GM21515 (cell line): ENCODE results near the gene PLEKHM3.
"Not testable (repeated sequence)": the region's sequence is repeated elsewhere in the genome, so short reads cannot be mapped to it uniquely, and the experiment has no call there.

Experiments used
- ATAC-seq: cut with Tn5 transposase; IDR thresholded peaks from one replicate; pipeline ENCODE4 v1.9.1; 2021; ENCODE audit not compliant: unreplicated experiment

Gene PLEKHM3

DNA sequence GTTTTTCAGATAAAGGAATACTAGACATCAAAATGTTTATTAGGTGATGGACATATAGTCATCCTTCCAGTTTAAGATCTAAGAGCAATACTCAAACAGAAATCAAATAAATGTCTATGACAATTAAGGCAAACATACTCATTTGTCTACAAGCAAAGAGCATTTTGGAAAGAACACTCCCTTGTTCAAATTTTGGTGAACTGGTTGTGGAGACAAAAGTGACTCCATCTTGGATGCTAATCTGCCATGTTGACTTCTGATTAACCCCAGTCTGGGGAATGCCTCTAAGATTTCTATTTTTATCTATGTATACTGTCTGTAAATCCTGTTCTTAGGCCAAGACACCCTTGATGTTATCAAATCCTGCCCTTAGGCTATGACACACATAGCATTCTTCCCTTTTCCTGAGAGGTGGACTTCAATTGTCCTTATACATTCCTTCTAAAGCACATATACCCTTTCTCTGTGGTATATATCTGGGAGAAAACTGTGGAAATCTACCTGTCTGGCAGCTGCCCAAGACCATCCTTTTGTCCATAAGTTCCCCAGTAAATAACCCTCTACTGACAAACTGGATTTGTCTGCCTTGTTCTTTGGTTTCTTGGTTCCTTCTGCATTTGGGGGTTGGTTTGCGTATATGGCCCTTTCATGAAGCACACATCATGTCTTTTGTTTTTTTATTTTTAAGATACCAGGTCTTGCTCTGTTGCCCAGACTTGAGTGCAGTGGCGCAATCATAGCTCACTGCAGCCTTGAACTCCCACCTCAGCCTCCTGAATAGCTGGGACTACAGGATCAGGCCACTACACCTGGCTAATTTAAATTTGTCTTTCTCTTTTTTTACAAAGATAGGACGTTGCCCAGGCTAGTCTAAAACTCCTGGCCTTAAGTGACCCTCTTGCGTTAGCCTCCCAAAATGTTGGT, 12.5 kb upstream of the PLEKHM3 start:
- ATAC-seq: no peak

- no peak for ATAC-seq
Measured at GRCh38 chr2:208036357-208036756, 11.0 kb upstream of the PLEKHM3 start.

GRCh38 chr2:208034503-208035140, 9.3 kb upstream of the PLEKHM3 start:
- ATAC-seq: no peak

DNA sequence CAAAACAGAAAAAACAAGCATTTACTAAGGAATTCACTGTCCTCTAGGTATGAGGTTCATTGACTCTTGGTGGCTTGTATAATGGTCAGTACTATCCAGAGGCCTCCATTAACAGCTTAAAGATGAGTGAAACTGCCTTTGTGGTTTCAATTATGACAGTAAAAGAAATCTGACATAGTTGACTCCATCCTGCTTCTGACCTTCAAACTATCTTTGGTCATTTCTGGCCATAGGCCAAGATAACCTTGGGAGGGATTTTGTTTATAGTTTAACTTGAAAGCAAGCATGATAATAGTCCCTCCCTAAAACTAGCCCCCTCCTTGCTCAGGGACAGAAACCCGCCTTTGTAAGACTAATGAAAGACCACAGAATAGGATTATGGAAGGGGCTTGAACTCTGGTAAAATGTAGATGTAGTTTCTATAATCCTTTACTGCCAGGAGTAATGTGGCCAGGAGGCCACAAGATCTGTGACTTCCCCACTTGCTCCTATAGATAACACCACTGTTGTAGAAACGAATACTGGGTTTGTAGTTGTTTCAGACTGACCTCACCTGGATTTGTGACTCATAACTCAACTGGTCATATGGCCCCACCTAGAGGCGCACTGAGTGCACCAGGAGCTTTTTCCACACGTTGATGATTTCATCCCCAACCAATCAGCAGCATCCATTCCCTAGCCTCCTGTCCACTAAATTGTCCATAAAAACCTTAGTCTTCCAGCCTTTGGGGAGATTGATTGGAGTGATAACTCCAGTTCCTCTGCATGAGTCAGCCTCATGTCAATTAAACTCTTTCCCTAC, 8.6 kb upstream of the PLEKHM3 start:
- ATAC-seq: peak; percentile 95

- no peak for ATAC-seq
Measured at GRCh38 chr2:208031608-208032019, 6.3 kb upstream of the PLEKHM3 start.

DNA sequence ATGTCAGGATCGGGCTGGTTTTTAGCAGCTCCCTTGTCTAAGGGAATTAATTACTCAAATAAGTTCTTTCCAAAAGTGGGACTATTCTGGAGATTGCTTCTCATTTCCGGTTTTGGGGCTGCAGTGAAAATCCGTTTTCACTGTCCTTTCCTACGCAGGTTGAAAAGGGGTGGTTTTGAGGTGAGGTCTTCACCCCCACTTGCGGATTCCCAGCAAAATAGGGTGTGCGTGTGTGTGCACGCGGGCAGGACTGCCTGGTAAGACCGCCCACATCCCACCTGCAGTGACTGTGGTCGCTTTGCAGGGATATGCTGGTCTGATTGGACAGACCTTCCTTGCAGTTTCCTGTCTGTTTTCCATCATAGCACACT, 472 bp upstream of the PLEKHM3 start:
- ATAC-seq: peak; percentile 18

DNA sequence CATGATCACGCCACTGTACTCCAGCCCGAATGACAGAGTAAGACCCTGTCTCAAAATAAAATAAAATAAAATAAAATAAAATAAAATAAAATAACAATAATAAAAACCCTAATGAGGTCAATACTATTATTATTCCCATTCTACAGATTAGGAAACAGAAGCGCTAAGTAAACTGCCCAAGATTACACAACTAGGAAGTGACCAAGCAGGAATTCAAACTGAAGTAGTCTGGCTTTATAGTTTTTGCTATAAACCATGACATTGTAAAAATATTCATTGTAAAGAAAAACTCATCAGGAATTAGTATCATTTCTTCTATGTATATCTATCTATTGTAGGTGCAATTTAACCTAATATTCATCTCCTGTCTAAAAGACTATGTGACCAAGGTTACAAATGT, 1.2 kb downstream of the PLEKHM3 start:
- ATAC-seq: no peak

DNA sequence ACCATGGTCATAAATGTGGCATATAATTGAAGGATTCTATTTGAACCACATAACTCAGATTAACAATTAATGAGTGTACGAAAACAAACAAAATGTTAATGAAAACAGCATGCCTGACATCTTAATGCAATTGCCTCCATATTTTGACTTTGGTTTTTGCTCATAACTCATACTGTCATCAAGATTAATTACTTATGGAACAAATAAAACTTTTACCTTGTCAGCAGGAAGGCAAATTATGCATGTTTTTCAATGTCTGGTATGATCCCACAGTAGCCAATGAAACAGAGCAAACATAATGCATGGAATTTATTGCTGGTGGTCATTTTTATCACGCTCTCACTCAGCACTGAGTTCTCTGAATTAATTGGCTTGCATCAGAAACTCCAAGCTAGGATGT, 5.1 kb downstream of the PLEKHM3 start:
- no peak for ATAC-seq

DNA sequence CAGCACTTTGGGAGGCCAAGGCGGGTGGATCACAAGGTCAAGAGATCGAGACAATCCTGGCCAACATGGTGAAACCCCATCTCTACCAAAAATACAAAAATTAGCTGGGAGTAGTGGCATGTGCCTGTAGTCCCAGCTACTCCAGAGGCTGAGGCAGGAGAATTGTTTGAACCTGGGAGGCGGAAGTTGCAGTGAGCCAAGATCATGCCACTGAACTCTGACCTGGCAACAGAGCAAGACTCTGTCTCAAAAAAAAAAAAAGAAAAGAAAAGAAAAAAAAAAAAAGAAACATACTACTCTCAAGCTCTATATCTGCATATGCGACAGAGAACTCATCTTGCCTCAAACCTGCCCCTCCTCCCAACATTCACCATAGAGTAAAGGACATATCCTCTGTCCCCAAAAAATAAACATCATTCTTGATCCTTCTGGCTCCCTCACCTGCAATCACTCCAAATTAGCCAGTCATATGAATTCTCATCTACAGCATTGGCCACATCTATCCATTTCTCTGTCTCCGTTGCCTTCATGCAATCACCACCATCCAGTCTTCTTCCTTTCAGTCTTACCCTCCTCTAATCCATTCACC, 7.1 kb downstream of the PLEKHM3 start:
- not testable (repeated sequence) for ATAC-seq

- no peak for ATAC-seq
Measured at GRCh38 chr2:208017721-208018120, 7.6 kb downstream of the PLEKHM3 start.

- ATAC-seq: no peak
Measured at GRCh38 chr2:208015475-208015874, 9.9 kb downstream of the PLEKHM3 start.

DNA sequence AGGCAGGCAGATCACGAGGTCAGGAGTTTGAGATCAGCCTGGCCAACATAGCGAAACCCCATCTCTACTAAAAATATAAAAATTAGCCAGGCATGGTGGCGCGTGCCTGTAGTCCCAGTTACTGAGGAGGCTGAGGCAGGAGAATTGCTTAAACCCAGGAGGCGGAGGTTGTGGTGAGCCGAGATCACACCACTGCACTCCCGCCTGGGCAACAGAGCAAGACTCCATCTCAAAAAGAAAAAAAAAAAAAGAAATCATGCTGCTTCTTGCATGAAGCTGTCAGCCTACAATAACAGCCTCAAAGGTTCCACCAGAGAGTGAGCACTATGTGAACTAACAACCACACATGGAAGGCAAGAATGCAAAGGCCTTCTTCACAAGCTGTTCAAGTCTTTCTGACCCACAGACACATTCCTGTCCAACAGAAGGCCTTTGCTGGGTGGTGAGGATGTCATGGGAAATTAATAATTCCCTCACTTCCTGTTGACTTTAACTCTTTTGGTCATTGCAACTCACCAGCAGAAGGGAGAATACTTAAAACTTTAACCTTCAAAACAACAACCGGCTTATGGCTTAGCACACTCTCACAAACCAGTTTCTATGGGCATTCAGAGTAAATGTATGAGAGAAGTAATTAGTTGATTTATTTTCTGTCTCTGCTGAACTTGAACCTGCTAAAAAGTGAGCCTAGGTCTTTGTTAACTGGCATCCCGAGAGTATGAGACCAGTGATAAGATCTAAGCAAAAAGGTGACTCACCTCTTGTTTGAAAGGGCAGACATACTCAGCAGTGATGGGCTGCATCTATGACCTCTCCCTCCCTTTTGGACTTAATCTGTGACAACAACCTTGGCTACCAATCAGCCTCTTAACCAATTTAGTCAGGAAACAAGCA, 11.8 kb downstream of the PLEKHM3 start:
- ATAC-seq: no peak

DNA sequence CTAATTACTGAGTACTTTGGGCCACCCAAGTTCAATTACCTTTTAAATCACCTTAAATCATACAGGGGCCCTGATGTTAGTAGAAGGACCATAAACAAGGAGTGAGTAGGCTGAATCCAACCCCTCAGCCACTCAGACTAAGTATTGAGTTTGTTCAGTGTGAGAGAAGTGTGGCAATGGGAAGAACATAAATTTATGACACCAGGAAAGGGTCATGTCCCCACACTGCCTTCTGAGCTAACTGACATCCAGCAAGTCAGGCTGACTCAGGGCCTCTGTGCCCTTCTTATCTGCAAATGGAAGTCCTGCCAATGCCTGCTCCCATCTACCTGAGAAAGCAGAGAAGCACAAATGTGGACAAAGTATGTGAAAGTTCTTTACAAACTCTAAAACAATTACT, 12.9 kb downstream of the PLEKHM3 start:
- ATAC-seq: no peak

DNA sequence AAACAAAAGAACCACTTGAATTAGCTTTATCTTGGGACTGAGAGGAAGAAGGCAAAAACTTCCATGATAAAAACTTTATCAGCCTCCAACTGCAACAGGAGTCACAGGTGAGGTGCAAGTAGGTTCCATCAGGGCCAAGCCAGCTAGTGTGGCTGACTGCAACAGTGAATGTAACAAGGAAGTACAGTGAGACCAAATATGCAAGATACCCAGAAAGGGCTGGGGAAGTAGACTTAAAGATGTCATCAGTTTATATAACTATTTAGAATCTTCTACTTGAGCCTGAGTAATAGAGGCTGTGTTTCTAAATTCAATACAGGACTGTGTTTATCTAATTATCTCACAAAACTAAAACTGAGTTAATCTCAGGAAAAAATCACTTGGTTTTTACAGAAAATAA, 14.8 kb downstream of the PLEKHM3 start:
- ATAC-seq: no peak

DNA sequence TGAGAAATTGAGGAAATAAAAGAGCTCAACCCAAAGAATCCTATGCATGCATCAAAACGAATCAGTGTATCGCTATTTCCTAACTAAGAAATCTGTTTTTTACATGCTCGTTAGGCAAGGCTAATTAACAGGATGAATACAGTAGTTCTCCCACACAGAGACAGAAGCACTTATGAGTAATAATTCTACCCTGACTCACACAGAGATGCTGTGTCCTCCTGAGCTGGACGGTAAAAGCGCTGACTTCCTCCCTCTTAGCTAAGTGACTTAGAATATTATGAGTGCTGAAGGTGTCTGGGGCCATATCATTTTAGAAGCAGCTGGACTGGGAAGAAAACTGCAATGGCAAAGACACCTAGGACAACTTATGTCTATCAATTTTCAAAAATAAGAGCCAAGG, 18.5 kb downstream of the PLEKHM3 start:
- no peak for ATAC-seq

DNA sequence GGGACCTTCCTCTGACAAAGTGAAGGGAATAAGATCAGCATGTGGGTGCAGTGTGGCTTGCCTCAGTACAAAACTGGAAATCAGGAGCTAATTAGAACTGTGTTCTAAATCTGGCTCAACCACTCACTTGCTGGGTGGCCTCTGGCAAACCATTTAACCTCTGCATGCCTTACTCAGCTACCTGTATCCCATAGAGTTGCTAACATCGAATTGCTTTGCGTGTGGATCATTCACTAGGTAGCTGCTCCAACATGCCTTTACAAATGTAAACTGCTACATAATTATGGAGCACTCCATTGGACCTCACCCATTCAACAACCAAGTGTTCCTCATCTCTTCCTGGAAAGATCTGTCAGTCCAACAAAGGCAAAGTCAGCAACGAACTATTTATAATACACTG, 19.0 kb downstream of the PLEKHM3 start:
- ATAC-seq: no peak

DNA sequence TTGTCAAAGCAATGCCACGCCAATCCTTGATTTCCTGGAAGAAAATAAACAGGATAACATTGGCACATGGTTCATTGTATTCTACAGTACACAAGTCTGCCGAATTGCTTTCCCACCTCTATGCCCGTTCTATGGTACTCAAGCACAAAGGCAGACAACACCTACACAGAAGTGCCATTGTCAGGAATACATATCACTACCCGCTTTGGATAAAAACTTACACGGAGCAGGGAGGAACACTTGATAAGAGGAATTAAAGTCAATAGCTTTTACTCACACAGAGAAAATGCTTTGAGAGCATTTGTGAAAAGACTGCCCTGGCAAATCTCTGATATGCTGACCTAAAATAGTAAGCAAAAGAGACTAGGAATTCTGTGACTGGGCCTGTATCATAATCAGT, 23.4 kb downstream of the PLEKHM3 start:
- no peak for ATAC-seq

GRCh38 chr2:208000701-208001395, 24.5 kb downstream of the PLEKHM3 start:
- ATAC-seq: no peak

DNA sequence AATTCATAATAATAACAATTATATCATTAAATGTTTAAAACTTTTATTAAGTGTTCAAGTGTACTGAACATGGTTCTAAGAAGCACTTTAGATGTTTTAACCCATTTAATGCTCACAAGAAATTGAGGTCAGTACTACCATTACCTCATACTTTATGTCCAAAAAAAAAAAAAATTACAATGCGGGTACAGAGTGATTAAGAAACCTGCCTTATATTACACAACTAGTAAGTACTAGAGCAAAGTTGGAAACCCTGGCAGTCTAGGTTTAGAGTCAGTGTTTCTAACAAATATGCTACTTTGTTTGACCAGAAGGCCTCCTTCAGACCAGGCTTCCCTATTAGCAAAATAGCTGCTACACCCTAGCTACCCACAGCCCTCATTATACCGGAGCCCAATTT, 28.5 kb downstream of the PLEKHM3 start:
- ATAC-seq: no peak

DNA sequence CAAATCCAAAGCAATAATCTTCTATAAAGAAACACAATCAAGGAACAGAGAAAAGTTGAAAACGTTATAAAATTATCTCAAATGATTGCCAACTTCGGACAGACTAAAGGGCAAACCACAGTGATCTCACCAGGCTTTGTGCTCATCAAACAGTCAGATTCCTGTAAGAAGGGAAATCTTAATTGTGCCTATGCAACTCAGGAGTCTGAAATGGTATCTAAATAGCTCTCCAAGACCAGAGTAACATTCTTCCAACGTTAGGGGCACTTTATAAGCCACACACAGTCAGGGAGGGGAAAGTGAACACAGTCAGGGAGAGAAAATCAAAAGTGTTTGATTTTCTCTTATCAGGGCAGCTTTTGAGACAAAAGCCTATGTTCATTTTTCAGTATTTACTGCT, 29.4 kb downstream of the PLEKHM3 start:
- no peak for ATAC-seq
